NCI-H524 (cell line): Measurements from ENCODE around the gene LGALS7.

Experiments used
- DNase-seq, 2 experiments: peaks; one replicate each; lab custom pipeline; 2025; lab: John Stamatoyannopoulos, UW

The LGALS7 gene

GRCh38 chr19:38727868-38728660 is 45.3 kb downstream of the LGALS7 start:
- no peak for DNase-seq

GRCh38 chr19:38727306-38727867 is 45.9 kb downstream of the LGALS7 start:
- no peak for DNase-seq

- no peak for DNase-seq
Measured at GRCh38 chr19:38726761-38727301, 46.5 kb downstream of the LGALS7 start.

GRCh38 chr19:38726284-38726673 is 47.0 kb downstream of the LGALS7 start:
- DNase-seq: no peak

- DNase-seq: no peak
Measured at GRCh38 chr19:38725469-38726283, 47.6 kb downstream of the LGALS7 start.

- no peak for DNase-seq
Measured at GRCh38 chr19:38723990-38724854, 49.1 kb downstream of the LGALS7 start.

- no peak for DNase-seq
Measured at GRCh38 chr19:38723606-38723965, 49.7 kb downstream of the LGALS7 start.

- no peak for DNase-seq
Measured at GRCh38 chr19:38722947-38723605, 50.2 kb downstream of the LGALS7 start.

- DNase-seq: no peak
Measured at GRCh38 chr19:38721979-38722773, 51.1 kb downstream of the LGALS7 start.

GRCh38 chr19:38721496-38721895 is 51.8 kb downstream of the LGALS7 start:
- DNase-seq: no peak
